ENCODE data around the gene SMU1.
A peak's percentile ranks its signal among the peaks of the same experiment; 100 is the strongest.
"Not testable (repeated sequence)": the region's sequence is repeated elsewhere in the genome, so short reads cannot be mapped to it uniquely, and the experiment has no call there.

Gene SMU1

DNA sequence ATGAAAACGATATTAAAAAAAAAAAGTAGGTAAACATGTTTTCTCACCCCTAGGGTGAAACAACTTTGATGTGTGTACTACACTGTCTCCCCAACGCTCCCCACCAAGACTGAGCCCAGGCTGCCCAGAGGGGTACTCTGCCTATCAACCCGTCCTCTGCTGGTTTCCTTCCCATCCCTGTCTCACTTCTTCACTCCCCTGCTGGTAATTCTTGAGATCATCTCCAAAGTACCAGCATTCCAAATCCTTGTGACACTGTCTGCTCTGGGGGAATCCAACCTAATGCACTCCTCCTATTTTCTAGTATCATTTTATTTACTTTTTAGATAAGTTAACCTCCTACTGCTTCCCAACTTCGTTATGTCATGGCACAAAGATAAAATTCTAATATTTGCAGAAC, 68.7 kb downstream of the SMU1 start:
- TF ChIP-seq, protein P1, sequence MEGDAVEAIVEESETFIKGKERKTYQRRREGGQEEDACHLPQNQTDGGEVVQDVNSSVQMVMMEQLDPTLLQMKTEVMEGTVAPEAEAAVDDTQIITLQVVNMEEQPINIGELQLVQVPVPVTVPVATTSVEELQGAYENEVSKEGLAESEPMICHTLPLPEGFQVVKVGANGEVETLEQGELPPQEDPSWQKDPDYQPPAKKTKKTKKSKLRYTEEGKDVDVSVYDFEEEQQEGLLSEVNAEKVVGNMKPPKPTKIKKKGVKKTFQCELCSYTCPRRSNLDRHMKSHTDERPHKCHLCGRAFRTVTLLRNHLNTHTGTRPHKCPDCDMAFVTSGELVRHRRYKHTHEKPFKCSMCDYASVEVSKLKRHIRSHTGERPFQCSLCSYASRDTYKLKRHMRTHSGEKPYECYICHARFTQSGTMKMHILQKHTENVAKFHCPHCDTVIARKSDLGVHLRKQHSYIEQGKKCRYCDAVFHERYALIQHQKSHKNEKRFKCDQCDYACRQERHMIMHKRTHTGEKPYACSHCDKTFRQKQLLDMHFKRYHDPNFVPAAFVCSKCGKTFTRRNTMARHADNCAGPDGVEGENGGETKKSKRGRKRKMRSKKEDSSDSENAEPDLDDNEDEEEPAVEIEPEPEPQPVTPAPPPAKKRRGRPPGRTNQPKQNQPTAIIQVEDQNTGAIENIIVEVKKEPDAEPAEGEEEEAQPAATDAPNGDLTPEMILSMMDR (IDR thresholded peaks at IDR 0.05; ENCODE audit: low read length, missing control alignments) = no peak
- H3K4me3 ChIP-seq (replicated peaks; ENCODE audit: low read depth, low read length) = no peak overlapping the region
- no peak for DNase-seq (ENCODE audit: low read depth)

DNA sequence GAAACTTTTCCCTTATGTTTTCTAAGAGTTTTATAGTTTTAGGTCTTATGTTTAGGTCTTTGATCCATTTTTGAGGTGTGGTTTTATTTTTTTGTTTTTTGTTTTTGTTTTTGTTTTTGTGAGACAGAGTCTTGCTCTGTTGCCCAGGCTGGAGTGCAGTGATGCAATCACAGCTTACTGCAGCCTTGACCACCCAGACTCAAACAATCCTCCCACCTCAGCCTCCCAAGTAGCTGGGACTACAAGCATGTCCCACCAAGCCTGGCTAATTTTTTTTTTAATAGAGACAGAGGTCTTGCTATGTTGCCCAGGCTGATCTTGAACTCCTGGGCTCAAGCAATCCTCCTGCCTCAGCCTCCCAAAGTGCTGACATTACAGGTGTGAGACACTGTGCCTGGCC, 71.1 kb downstream of the SMU1 start:
- not testable (repeated sequence) for DNase-seq (ENCODE audit: low read depth); H3K4me3 ChIP-seq (replicated peaks; ENCODE audit: low read depth, low read length)

DNA sequence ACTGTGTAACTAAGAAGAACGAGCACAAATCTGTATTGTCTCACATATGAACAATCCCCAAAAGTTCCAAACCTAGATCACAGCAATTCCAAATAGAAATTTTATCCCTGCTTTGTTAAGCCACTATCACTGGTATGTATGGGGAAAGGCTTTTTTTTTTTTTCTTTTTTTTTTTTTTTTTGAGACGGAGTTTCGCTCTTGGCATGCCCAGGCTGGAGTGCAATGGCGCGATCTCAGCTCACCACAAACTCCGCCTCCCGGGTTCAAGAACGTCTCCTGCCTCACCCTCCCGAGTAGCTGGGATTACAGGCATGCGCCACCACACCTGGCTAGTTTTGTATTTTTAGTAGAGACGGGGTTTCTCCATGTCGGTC, 75.8 kb downstream of the SMU1 start:
- DNase-seq (ENCODE audit: low read depth) = peak; percentile 27
- H3K4me3 ChIP-seq (replicated peaks; ENCODE audit: low read depth, low read length) = peak overlapping the region; percentile 98

DNA sequence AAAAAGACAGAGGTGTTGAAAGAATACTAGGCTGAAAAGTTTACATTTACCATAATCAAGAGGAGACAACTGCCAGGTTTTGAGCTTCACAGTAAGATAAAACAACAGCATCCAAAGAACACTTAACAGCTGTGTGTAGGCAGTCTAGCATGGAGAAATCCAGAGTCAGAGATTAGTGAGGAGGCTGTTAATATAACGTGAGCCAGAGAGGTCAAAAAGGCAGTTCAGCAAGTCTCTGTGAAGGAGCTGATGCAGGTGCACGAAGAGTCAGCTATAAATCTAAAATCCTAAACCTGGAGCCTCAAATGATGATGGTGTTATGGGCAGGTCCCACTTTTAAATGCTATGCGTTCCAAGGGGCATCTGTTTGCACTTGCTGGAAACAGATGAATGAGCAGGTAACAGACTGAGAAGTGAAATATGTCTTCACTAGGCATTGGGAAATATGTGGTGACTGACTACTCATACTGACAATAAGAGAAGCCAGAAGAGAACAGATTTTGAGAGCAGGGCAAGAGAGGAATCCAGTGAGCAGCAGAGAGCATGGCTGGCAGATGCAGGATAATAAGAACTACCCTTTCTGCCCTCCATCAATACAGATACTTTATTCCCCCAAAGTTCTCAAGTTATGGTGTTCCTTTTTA, 83.8 kb downstream of the SMU1 start:
- peak; percentile 26 for DNase-seq (ENCODE audit: low read depth)
- H3K4me3 ChIP-seq (replicated peaks; ENCODE audit: low read depth, low read length) = no peak overlapping the region
- TF ChIP-seq, protein P1 (IDR thresholded peaks at IDR 0.05; ENCODE audit: low read length, missing control alignments) = no peak

DNA sequence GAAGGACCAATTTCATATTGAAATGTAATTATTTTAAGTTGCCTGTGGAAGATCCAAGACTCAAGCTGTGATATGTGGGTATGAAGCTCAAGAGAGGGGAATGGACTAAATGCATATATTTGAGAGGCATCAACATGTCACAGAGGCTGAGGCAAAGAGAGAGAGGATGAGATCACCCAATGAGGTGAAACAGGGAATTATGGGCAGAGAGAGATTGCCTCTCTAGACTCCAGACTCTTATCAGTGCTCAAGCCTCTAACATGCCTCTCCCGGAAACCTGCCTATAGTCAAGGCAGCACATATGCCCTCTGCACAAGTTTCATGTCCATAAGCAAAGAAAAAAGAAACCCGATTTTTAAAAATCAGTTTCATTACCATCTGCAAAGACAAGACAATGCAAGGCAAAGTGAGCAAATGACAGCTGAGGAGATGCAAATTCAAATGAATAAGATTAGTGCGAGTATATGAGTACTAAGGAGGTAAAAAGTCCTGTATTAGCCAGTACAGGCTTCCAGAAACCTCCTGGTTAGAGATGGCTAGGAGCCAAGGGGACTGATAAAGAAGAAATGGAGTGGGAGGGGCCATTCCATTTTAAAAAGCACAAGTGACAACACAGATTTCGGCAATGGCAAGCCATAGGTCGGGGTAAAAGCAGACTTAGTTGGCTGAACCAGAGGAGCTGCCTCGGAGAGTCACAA, 84.4 kb downstream of the SMU1 start:
- TF ChIP-seq, protein P1 (IDR thresholded peaks at IDR 0.05; ENCODE audit: low read length, missing control alignments) = no peak
- peak; percentile 61 for DNase-seq (ENCODE audit: low read depth)
- H3K4me3 ChIP-seq (replicated peaks; ENCODE audit: low read depth, low read length) = no peak overlapping the region

Measured in fibroblast of pulmonary artery (primary cell).